HepG2 (cell line): ENCODE data around the gene KMT2B. TPM values are rescaled to one million over a fixed set of nuclear protein-coding genes. Genes with fewer than 3 reads are reported as not detected.

Experiments used
- CENPX ChIP-seq: sonication (generic); formaldehyde crosslinking; IDR thresholded peaks from 2 replicates; pipeline ENCODE4 v1.9.0; 2021; ENCODE audit warnings: mild to moderate bottlenecking, missing genetic modification reagents, moderate library complexity
- FOXP1 ChIP-seq, 2 experiments: fragments of 450-650 bp in 1 of 2; IDR thresholded peaks; 2 replicates each; pipeline ENCODE4 v1.6.1; 2017 to 2018; ENCODE audit warnings: antibody characterized with exemption in 1 of 2
- GFI1 ChIP-seq: sonication (generic); formaldehyde crosslinking; IDR thresholded peaks from 2 replicates; pipeline ENCODE4 v1.5.0; 2020; ENCODE audit warnings: missing genetic modification reagents, mild to moderate bottlenecking, borderline replicate concordance
- NCOA2 ChIP-seq: sonication (generic); formaldehyde crosslinking; IDR thresholded peaks from 2 replicates; pipeline ENCODE4 v1.8.0; 2022; ENCODE audit warnings: inconsistent platforms
- POLR2G ChIP-seq: fragments of 200-400 bp; formaldehyde crosslinking; IDR thresholded peaks from 2 replicates; pipeline ENCODE4 v1.6.1; 2018; ENCODE audit warnings: mild to moderate bottlenecking, low read depth, low read length, moderate library complexity
- ZBTB7B ChIP-seq: sonication (generic); formaldehyde crosslinking; IDR thresholded peaks from 2 replicates; pipeline ENCODE4 v1.4.0; 2020; ENCODE audit warnings: missing genetic modification reagents
- ZFP37 ChIP-seq: sonication (generic); formaldehyde crosslinking; IDR thresholded peaks from 2 replicates; pipeline ENCODE4 v1.4.0; 2020; ENCODE audit warnings: missing genetic modification reagents, borderline replicate concordance
- ZKSCAN1 ChIP-seq: fragments of 150-350 bp; IDR thresholded peaks from 2 replicates; pipeline ENCODE4 v1.6.1; 2014; ENCODE audit warnings: low read length
- ZMYM3 ChIP-seq: sonication (generic); formaldehyde crosslinking; IDR thresholded peaks from 2 replicates; pipeline ENCODE4 v1.5.1; 2020; ENCODE audit warnings: mild to moderate bottlenecking, missing genetic modification reagents
- ZNF263 ChIP-seq: sonication (generic); formaldehyde crosslinking; IDR thresholded peaks from 2 replicates; pipeline ENCODE4 v1.4.0; 2020; ENCODE audit warnings: missing genetic modification reagents
- ZNF556 ChIP-seq: sonication (generic); formaldehyde crosslinking; IDR thresholded peaks from 2 replicates; pipeline ENCODE4 v1.4.0; 2020; ENCODE audit warnings: mild to moderate bottlenecking, missing genetic modification reagents, borderline replicate concordance
- ZNF768 ChIP-seq: sonication (generic); formaldehyde crosslinking; IDR thresholded peaks from 2 replicates; pipeline ENCODE4 v1.4.0; 2020; ENCODE audit warnings: missing genetic modification reagents
- polyA plus RNA-seq, 8 experiments: library from polyadenylated mRNA; depleted of rRNA in 3 of 8; stranded (reverse) in 7 of 8; unstranded in 1 of 8; fragments of >200 nt; fragmentation: Illumina TruSeq in 4 of 8; extraction: Trizol in 4 of 8; gene quantifications; 2 replicates each; pipeline versions ENCODE4 v1.2.1 to v1.2.3, GENCODE V29; 2011 to 2016; ENCODE audit warnings: low read depth in 4 of 8, missing spikeins in 1 of 8, mixed read lengths in 1 of 8; ENCODE audit not compliant: insufficient read depth in 1 of 8
- total RNA-seq, 5 experiments: library from RNA; depleted of rRNA; stranded (reverse); fragments of >200 nt; fragmentation: Illumina TruSeq; extraction: Trizol; gene quantifications; 2 replicates each; pipeline ENCODE4 v1.2.3, GENCODE V29; 2016; ENCODE audit warnings: low read depth in 1 of 5
- TF ChIP-seq, protein P1 (sequence below): sonication (generic); formaldehyde crosslinking; IDR thresholded peaks from 2 replicates; pipeline ENCODE4 v1.4.0; 2020; ENCODE audit warnings: mild to moderate bottlenecking, missing genetic modification reagents, borderline replicate concordance
- TF ChIP-seq, protein P2 (sequence below): sonication (generic); formaldehyde crosslinking; IDR thresholded peaks from 2 replicates; pipeline ENCODE4 v1.5.0; 2020; ENCODE audit warnings: missing genetic modification reagents
- TF ChIP-seq, protein P3 (sequence below): sonication (generic); formaldehyde crosslinking; IDR thresholded peaks from 2 replicates; pipeline ENCODE4 v1.4.0; 2020; ENCODE audit warnings: low read depth, missing genetic modification reagents
- TF ChIP-seq, protein P4 (sequence below): sonication (generic); formaldehyde crosslinking; IDR thresholded peaks from 2 replicates; pipeline ENCODE4 v1.5.0; 2020; ENCODE audit warnings: missing genetic modification reagents
- TF ChIP-seq, protein P5 (sequence below): sonication (generic); formaldehyde crosslinking; IDR thresholded peaks from 2 replicates; pipeline ENCODE4 v1.4.0; 2020; ENCODE audit warnings: missing genetic modification reagents

KMT2B gene
- total and polyA plus RNA-seq, 2 of the 13 experiments (the other 11 are each of a cell fraction or from before 2014, with no cell fraction given), result 6.2 to 16.9 TPM

DNA sequence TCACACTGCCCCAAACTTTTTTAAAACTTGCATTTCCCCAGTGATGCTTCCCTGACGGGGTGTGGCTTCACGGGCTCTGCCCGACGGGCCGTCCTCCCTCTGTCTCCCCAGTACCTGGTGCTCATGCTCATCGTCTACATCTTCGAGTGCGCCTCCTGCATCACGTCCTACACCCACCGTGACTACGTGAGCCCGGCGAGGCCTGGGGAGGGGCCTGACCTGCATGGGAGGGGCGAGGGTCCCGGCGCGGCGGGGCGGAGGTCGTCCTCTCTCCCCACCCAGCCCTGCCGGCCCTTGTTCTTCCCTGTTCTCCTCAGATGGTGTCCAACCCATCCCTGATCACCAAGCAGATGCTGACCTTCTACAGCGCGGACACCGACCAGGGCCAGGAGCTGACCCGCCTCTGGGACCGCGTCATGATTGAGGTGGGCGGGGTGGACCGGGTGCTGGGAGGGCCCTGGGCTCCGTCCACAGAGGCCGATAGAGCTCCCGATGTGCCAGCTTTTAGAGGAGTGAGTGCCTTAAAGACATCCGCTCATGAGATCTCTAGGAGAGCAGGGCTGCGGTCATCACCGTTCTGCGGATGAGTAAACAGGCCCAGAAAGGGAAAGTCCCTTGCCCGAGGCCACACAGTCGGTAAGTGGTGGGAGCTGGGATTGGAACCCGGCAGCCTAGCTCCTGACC, 44.5 kb upstream of the KMT2B start (continued):
- TF ChIP-seq ZNF556 (CRISPR knock-in tag) (peak; percentile 33; the same call in 1 of the 2 replicates), POLR2G (0 out of 2 replicates have a peak, but pooled peaks have one; percentile 25), CENPX (no peak), ZNF263 (CRISPR knock-in tag) (peak; percentile 92), NCOA2 (no peak), ZMYM3 (CRISPR knock-in tag) (peak; percentile 51; the same call in 1 of the 2 replicates), ZNF768 (CRISPR knock-in tag) (peak; percentile 93), ZKSCAN1 (no peak), FOXP1 (IDR thresholded peaks at IDR 0.05) (no peak), FOXP1 (CRISPR knock-in tag; IDR thresholded peaks at IDR 0.05) (no peak), GFI1 (CRISPR knock-in tag) (no peak), ZFP37 (CRISPR knock-in tag) (no peak), ZBTB7B (CRISPR knock-in tag) (no peak)
- TF ChIP-seq, protein P1, sequence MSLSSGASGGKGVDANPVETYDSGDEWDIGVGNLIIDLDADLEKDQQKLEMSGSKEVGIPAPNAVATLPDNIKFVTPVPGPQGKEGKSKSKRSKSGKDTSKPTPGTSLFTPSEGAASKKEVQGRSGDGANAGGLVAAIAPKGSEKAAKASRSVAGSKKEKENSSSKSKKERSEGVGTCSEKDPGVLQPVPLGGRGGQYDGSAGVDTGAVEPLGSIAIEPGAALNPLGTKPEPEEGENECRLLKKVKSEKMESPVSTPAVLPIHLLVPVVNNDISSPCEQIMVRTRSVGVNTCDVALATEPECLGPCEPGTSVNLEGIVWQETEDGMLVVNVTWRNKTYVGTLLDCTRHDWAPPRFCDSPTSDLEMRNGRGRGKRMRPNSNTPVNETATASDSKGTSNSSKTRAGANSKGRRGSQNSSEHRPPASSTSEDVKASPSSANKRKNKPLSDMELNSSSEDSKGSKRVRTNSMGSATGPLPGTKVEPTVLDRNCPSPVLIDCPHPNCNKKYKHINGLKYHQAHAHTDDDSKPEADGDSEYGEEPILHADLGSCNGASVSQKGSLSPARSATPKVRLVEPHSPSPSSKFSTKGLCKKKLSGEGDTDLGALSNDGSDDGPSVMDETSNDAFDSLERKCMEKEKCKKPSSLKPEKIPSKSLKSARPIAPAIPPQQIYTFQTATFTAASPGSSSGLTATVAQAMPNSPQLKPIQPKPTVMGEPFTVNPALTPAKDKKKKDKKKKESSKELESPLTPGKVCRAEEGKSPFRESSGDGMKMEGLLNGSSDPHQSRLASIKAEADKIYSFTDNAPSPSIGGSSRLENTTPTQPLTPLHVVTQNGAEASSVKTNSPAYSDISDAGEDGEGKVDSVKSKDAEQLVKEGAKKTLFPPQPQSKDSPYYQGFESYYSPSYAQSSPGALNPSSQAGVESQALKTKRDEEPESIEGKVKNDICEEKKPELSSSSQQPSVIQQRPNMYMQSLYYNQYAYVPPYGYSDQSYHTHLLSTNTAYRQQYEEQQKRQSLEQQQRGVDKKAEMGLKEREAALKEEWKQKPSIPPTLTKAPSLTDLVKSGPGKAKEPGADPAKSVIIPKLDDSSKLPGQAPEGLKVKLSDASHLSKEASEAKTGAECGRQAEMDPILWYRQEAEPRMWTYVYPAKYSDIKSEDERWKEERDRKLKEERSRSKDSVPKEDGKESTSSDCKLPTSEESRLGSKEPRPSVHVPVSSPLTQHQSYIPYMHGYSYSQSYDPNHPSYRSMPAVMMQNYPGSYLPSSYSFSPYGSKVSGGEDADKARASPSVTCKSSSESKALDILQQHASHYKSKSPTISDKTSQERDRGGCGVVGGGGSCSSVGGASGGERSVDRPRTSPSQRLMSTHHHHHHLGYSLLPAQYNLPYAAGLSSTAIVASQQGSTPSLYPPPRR, result peak; percentile 20; the same call in 1 of the 2 replicates
- TF ChIP-seq, protein P2, sequence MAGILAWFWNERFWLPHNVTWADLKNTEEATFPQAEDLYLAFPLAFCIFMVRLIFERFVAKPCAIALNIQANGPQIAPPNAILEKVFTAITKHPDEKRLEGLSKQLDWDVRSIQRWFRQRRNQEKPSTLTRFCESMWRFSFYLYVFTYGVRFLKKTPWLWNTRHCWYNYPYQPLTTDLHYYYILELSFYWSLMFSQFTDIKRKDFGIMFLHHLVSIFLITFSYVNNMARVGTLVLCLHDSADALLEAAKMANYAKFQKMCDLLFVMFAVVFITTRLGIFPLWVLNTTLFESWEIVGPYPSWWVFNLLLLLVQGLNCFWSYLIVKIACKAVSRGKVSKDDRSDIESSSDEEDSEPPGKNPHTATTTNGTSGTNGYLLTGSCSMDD (CRISPR knock-in tag), result no peak
- TF ChIP-seq, protein P3, sequence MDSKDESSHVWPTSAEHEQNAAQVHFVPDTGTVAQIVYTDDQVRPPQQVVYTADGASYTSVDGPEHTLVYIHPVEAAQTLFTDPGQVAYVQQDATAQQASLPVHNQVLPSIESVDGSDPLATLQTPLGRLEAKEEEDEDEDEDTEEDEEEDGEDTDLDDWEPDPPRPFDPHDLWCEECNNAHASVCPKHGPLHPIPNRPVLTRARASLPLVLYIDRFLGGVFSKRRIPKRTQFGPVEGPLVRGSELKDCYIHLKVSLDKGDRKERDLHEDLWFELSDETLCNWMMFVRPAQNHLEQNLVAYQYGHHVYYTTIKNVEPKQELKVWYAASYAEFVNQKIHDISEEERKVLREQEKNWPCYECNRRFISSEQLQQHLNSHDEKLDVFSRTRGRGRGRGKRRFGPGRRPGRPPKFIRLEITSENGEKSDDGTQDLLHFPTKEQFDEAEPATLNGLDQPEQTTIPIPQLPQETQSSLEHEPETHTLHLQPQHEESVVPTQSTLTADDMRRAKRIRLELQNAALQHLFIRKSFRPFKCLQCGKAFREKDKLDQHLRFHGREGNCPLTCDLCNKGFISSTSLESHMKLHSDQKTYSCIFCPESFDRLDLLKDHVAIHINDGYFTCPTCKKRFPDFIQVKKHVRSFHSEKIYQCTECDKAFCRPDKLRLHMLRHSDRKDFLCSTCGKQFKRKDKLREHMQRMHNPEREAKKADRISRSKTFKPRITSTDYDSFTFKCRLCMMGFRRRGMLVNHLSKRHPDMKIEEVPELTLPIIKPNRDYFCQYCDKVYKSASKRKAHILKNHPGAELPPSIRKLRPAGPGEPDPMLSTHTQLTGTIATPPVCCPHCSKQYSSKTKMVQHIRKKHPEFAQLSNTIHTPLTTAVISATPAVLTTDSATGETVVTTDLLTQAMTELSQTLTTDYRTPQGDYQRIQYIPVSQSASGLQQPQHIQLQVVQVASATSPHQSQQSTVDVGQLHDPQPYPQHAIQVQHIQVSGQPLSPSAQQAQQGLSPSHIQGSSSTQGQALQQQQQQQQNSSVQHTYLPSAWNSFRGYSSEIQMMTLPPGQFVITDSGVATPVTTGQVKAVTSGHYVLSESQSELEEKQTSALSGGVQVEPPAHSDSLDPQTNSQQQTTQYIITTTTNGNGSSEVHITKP (CRISPR knock-in tag), result no peak
- TF ChIP-seq, protein P4, sequence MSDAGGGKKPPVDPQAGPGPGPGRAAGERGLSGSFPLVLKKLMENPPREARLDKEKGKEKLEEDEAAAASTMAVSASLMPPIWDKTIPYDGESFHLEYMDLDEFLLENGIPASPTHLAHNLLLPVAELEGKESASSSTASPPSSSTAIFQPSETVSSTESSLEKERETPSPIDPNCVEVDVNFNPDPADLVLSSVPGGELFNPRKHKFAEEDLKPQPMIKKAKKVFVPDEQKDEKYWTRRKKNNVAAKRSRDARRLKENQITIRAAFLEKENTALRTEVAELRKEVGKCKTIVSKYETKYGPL (CRISPR knock-in tag), result no peak
- TF ChIP-seq, protein P5, sequence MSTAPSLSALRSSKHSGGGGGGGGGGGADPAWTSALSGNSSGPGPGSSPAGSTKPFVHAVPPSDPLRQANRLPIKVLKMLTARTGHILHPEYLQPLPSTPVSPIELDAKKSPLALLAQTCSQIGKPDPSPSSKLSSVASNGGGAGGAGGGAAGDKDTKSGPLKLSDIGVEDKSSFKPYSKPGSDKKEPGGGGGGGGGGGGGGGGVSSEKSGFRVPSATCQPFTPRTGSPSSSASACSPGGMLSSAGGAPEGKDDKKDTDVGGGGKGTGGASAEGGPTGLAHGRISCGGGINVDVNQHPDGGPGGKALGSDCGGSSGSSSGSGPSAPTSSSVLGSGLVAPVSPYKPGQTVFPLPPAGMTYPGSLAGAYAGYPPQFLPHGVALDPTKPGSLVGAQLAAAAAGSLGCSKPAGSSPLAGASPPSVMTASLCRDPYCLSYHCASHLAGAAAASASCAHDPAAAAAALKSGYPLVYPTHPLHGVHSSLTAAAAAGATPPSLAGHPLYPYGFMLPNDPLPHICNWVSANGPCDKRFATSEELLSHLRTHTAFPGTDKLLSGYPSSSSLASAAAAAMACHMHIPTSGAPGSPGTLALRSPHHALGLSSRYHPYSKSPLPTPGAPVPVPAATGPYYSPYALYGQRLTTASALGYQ (CRISPR knock-in tag), result no peak
